Activated T-cell treated with anti-CD3 and anti-CD28 coated beads for 4 hours (primary cell): ENCODE data around the gene ACER1.
"Not testable (repeated sequence)": the region's sequence is repeated elsewhere in the genome, so short reads cannot be mapped to it uniquely, and the experiment has no call there.

ENCODE experiments used
- DNase-seq: peaks from one replicate; pipeline ENCODE4 v3.0.0-alpha.2; 2020

Gene ACER1

GRCh38 chr19:6286676-6287075, 46.7 kb downstream of the ACER1 start:
- no peak for DNase-seq

DNA sequence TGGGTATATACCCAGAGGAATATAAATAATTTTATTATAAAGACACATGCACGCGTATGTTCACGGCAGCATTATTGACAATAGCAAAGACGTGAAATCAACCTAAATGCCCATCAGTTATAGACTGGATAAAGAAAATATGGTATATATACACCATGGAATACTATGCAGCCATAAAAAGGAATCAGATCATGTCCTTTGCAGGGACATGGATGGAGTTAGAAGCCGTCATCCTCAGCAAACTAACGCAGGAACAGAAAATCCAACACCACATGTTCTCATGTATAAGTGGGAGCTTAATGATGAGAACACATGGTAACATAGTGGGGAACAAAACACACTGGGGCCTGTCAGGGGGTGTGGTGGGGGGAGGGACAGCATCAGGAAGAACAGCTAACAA, 51.0 kb downstream of the ACER1 start:
- not testable (repeated sequence) for DNase-seq

DNA sequence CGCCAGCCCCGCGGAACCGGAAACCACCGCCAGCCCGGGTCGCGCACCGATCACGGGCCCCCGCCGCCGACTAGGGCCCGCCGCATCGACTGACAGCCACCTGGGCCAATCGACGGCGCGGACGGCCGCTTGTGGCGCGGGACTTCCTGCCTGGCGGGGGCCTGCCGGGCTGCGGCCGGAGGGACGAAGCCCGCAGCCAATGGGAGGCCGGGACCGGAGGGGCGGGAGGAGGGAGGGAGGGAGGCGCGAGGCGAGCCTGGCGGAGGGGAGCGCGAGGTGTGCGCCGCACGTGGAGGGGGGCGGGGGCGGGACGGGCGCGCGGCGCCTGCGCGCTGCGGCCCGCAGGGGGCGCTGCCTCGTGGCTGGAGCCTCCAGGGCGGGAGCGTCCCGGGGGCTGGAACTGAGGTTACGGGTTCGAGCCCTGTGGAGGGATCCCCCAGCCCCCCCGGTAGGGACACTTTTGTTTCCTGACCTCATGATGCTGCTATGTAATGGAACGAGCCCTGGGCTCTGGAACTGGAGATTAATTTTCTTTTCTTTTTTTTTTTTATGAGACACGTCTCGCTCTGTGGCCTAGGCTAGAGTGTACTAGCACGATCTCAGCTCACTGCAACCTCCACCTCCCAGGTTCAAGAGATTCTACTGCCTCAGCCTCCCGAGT, 53.4 kb downstream of the ACER1 start, which contains the start of gene MLLT1:
TSS of gene MLLT1 (minus strand) at position 45 of the 661 bp plus-strand sequence. CDS start 191 bp downstream, outside the sequence.
- peak; percentile 91 for DNase-seq

DNA sequence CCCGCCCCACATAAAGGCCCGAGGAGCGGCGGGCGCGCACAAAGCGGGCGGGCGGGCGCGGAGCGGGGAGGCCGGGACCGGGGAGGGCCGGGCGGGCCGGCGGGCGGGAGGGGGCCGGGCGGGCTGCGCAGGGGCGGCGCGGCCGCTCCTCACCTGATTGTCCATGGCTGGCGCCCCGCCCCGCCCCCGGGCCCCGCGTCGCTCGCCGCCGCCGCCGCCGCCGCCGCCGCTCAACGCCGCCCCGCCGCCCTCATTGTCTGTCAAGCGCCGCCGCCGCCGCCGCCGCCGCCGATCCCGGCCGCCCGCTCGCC, 53.8 kb downstream of the ACER1 start:
- DNase-seq: no peak

DNA sequence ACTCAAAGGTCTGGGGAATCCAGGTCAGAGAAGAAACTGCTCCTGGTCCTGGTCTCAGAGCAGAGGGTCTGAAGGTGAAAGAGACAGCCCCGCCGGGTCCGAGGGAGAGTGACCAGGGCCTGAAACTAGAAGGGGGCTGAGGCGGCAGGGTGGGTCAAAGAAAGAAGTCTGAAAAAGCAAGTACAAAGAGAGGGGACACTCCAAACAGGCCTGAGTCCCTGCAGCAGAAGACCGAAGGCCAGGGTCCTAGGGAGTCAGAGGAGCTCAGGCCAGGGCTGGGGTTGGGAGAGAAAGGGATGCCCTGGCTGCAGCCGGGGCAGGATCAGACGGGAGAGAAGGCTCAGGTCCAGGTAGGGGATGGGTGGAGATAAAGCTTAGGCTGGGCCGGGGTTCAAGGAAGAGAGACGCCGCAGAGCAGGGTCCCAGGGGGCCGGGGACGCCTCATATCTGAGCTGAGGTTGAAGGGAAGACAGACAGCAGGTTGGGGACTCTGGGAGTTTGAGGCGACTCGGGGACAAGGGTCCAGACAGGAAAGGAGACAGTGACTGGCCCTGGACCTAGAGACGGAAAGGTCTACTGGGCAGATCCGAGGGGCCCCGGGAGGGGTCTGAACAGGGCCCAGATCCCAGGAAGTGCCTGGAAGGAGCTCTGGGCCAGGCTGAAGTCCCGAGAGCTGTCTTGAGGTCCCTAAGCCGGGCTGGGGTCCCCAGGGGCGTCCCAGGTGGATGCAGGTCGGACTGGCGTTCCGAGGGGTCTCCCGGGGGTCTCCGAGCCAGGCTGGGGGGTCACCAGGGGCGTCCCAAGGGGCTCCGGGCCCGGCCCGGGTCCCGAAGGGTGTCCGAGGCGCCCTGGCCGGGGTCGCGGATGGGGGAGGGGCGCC, 54.4 kb downstream of the ACER1 start:
- DNase-seq: no peak

- DNase-seq: no peak
These were observed 55.4 kb downstream of the ACER1 start for GRCh38 chr19:6278051-6278450.

DNA sequence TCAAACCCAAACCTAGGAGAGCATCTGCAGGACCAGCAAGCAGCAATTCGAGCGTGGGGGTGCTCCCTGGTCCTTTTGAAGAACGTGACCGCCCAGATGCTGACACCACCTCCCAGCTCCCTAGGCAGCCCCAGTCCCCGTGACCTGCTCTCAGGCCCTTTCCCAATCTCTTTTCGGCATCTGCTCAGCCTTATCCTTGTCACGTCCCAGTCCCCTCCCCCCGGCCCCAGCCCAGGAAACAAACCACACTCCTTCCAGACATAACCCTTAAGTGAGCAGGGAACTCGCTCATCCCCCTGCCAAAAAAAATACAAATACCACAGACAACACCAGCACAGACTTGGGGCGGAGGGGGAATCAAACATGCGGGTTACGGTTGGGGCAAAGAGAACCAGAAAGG, 57.0 kb downstream of the ACER1 start:
- DNase-seq: no peak

- DNase-seq: no peak
These were observed 58.2 kb downstream of the ACER1 start for GRCh38 chr19:6275170-6275744.

DNA sequence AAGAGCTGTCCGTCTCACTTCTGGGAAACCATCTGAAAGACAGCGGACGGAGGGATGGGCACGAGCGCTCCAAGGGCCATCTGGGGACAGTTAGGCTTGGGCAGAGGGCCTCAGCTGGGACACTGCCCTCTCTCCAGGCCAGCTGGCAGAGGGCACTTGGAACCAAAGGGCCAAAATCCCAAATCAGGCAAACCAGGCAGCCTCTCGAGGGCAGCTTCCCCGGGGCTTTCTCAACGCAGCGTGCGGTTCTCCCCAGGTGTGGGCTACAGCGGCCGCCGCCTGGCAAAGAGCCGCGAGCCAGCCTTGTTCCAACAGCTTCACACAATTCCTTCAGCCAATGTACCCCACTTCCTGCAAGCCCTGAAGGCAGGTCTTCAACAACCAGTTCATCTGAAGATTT, 58.7 kb downstream of the ACER1 start:
- DNase-seq: no peak

DNA sequence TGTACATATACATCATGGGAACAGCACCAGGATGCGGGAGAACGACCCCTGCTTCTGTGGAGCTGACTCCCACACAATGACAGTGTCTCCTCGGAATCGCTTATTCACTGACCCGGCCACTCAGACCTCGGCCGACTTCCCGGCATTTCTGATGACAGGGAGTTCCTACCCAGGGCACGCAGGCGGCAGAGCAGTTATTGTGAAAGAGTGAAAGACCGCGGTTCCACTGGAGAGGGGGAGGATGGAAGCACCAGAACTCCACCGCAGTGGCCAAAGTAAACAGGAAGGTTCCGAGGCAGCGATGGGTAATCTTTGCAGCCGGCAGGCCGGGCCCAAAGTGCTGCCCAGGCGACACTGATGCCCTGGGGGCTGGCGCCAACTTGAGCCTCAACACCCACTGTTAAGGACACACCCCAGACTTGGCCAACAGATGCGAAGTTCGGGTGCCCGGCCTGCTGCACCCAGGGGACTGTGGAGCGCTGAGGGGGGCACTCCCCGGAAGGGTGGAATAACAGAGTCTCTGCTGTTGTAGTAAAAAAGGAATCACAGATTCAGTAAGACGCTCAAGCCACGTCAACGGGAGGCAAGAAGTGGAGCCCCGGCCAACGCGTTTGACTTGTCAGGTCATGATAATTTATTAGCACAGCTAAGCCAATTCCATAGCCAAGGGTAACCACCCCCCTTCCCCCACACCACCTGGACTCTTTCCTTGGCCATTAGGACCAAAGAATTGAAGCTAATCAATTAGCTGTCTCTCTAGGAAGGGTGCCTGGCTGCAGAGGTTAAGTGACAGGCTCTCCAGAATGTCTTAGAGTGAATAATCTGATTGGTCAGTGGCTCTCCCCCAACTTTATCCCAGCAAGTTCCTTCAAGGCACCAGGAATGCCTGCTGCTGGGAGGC, 59.5 kb downstream of the ACER1 start:
- no peak for DNase-seq

- DNase-seq: no peak
These were observed 60.4 kb downstream of the ACER1 start for GRCh38 chr19:6272913-6273600.

- DNase-seq: no peak
These were observed 61.0 kb downstream of the ACER1 start for GRCh38 chr19:6272411-6272791.

DNA sequence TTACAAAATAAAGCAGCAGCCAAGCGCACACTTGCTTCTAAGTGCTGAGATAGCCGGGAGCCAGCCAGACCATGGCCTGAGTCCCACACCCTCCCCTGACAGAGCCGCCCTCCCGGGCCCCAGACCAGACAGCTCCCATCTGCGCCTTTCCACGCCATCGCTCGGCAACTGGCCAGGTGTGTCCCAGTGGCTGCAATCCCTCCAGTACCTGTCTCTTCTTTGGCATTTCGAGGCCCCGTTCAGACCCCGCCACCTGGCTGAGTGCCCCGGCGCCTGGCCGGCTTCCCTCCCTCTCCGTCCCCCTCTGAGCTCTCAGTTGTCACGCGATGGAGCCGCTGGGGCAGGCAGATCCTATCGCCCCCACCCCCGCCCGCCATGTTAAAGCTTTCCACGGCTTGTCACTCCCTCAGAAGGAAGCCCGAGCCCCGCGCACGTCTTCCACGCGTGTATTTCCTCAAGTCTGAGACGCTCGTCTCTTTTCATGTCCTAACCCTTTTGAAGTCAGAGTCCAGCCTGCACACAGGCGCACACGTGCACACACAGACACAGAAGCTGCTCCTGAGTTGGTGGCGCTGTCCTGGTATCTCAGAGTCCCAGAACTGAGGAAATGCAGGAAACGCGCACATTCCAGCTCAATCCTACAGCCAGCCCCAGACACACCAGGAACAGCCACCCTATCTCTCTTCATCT, 61.5 kb downstream of the ACER1 start:
- no peak for DNase-seq

- no peak for DNase-seq
These were observed 62.2 kb downstream of the ACER1 start for GRCh38 chr19:6271251-6271650.

DNA sequence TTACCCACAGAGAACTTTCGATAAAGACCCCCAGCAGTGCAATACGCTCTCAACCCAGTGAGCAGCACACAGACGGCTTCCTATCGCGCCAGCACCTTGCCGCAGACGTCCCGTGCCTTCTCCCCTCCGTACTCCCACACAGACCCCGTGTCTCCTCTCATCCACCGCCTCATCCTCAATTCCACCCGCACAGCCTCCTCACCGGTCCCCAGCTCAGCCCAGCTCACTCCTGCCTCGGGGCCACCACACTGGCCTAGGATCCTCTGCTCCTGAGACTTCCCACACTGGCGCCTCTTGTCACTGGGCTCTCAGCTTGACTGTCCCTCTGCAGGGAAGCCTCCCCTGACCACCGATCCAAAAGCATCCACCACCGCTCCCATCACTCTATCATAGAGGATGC, 62.6 kb downstream of the ACER1 start:
- no peak for DNase-seq

DNA sequence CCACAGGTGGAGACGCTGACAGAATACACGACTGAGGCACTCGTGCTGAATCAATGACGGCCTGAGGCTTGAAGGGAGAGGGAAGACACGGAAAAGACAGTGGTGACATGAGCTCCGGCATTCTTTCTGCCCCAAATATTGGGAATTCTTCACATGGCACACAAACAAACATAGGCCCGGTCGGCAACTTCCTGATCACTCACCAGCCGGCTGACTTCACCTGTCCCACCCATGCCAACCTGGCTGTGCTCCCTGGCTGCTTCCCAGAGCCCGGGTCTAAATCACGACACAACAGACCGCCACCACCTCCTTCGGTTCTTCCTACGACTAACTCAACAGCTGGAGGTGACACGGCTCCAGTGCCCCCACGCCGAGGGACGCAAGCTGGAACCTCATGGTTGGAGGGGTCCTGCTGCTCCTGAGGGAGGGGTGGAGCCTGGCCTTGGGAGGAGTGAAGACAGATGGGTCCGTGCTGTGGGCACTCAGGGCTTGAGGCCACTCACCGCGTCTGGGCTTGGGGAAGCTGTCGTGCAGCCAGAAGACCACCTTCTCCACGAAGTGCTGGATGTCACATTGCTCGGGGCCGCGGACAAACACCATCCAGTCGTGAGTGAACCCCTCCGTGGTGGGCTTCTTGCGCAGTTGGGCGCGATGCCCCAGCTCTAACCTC, 63.2 kb downstream of the ACER1 start:
- DNase-seq: no peak

DNA sequence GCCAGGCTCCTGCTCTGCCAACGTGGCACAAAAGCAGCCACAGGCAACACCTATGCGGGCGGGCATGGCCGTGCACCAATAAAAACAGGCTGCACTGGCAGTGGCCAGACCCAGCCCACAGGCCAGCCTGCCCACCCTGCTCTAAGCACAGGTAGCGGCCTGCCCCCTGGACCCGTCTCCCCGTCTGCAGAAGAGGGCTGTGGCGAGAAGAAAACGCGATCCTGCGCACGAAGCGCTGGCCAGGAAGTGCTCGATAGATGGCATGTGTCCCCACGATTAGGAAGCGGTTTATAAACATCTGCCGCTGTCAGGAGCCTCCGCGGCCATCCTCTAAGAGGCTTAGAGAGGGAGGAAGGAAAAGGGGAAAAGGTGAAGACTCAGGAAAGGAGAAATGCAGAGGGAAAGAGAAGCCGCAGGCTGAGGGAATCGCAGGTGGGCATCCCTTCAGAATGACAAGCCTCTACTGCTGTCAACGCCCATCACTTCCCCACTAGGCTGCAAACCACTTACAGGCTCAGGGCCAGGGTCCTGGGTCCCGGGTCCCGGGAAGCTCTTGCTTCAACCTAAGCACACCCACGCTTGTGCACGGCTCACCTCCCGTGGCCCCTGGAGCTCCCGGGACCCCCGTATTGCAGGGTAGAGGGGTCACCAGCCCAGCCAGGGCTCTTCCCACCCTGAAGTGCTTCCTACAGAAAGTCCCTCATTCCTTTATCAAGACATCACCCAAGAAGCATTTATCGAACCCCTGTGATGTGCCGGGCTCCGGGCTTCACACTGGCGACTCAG, 64.1 kb downstream of the ACER1 start:
- no peak for DNase-seq

DNA sequence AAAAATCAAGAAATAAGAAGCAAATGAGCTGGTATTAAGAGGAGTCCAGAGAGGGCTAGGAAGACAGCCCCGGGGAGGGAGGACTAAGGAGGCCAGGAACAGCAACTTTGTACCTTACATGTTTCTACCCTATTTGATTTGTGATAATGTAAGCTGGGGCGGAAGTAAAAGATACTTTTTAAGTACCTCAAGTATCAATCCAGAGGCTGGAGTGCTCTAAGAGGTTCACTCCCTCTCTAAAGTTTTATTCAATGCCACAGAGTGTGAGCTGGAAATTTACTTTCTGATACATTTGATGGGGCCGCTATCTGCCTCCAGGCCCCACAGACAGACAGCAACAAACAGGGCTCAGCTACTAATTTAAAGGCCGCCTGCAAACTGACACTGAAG, 65.0 kb downstream of the ACER1 start:
- DNase-seq: no peak

- DNase-seq: no peak
These were observed 65.6 kb downstream of the ACER1 start for GRCh38 chr19:6267552-6268381.

DNA sequence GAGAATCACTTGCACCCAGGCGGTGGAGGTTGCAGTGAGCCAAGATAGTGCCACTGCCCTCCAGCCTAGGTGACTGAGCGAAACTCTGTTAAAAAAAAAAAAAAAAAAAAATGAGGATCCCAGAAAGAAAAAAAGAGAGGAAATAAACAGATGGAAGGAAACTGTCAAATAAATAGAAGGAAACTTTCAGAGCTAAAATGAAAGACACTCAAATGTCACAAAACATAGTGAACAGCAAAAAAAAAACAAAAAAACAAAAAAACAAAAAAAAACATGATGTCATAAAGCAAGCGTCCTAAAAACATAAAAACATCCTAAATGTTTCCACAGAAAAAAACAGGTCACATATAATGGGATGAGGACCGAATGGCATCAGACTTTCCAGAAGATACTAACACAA, 68.6 kb downstream of the ACER1 start:
- DNase-seq: no peak
